Retinal pigment epithelial cell (primary cell): Measurements from ENCODE around the gene CILP2.

Experiments used
- DNase-seq: peaks from one replicate; pipeline ENCODE4 v3.0.0-alpha.2; 2010; ENCODE audit warnings: low read depth
- H3K4me3 ChIP-seq: 2 replicates; pipeline ENCODE4 v1.5.1; 2011; ENCODE audit warnings: mild to moderate bottlenecking, low read length, control low read depth, moderate library complexity
- TF ChIP-seq, protein P1 (sequence below): conservative IDR thresholded peaks from 2 replicates; pipeline ENCODE4 v1.5.1; 2011; ENCODE audit warnings: low read depth, low read length, control low read depth, inconsistent platforms

Gene CILP2

DNA sequence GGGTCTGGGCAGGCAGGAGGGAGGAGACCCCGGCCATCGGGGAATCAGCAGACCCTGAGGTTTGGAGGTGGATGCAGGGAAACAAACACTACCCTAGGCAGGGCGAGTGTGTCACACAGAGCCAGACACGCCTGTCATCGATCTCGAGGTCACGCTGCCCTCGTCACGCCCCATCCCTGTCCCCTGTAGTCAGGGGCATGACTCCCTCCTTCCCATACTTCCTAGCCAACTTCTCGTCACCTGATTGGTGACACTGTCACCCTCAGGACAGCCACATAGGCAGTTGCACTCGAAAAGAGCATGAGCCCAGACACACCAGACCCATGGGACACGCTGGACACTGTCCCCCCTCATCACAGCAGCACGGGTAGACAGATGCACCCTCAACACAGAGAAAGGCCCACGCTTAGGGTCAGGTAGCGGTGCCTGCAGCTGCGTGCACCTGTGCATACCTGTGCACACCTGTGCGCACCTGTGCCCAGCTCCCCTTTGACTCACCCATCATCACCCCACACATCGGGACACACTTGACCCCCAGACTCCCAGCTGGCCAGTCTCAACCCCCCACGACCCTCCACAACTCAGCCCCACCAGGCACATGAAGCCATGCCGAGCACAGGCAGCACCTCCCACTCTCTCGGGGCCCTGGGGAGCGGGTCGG, 11.9 kb downstream of the CILP2 start:
- no peak overlapping the region for H3K4me3 ChIP-seq
- no peak for DNase-seq
- TF ChIP-seq, protein P1, sequence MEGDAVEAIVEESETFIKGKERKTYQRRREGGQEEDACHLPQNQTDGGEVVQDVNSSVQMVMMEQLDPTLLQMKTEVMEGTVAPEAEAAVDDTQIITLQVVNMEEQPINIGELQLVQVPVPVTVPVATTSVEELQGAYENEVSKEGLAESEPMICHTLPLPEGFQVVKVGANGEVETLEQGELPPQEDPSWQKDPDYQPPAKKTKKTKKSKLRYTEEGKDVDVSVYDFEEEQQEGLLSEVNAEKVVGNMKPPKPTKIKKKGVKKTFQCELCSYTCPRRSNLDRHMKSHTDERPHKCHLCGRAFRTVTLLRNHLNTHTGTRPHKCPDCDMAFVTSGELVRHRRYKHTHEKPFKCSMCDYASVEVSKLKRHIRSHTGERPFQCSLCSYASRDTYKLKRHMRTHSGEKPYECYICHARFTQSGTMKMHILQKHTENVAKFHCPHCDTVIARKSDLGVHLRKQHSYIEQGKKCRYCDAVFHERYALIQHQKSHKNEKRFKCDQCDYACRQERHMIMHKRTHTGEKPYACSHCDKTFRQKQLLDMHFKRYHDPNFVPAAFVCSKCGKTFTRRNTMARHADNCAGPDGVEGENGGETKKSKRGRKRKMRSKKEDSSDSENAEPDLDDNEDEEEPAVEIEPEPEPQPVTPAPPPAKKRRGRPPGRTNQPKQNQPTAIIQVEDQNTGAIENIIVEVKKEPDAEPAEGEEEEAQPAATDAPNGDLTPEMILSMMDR: no peak

DNA sequence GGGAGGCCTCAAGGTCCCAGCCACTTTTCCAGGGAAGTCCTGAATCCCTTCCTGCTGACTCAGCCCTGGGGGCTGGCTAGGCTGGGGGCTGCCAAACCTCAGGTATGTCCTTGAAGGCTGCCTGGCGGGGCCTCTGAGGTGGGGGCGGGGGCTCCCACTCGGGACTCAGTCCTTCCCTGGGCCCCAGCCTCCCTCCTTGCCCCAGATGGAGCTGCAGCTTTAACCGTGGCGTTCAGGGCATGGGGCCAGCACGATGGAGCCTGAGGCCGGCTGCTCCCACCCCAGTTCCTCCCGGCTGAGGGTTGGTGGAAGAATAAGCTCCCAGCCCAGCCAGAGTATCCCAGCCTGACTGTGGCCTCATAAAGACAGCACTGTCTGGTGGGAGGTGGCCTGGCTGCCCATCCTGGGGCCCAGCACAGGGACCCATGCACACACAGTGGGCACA, 12.4 kb downstream of the CILP2 start:
- TF ChIP-seq, protein P1: no peak
- no peak for DNase-seq
- H3K4me3 ChIP-seq: no peak overlapping the region

DNA sequence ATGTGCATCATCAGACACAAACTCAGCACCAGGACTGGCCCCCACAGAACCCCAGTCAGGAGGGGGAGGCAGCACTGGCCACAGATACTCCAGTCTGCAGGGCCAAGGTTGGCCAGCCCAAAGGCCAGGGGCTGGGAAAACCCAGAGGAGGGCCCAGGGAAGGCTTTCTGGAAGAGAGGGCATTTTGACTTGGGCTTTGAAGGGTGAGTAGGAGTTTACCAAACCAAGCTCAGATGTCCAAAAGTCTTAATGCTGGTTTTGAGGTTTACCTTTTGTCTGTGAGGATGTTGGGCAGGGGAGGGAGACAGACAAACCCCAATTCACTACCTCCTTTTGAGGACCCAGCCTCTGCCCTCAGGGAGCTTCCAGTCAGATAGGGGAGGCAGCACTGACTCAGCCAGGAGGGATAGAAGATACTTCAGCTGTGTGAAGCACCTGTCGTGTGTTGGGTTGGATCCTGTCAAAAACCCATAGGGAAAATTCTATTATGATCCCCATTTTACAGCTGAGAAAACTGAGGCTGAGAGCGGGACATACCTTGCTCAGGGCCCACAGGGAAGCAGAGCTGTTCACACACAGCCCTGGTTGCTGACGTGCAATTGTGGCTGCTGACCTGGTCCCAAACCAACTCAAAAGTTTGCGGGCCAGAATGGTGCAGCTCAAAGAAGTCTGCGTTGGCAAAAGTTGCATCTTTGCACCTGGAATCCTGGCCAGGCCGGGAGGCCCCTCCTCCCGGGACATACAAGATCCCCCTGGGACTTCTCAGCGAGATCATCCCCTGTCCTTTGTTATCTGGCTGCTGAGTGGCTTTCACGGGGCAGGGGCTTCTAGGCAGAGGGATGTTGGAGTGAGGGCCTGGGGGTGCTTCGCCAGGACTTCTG, 13.1 kb downstream of the CILP2 start:
- TF ChIP-seq, protein P1: no peak
- DNase-seq: no peak
- no peak overlapping the region for H3K4me3 ChIP-seq

DNA sequence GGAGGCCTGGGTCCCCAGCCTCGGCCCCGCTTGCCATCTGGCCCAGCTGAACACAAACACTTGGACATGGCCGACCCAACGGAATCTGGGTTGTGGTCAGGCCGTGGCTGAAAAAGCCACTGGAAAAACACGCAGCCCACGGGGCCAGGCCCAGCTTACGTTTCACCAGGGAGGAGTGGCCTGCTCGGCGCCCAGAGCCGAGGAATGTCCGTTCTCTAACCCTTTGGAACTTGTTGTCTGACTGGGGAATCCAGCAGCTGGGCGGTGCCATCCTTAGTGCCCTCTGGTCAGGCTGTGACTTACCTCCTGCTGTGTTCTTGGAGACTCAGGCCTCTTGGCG, 13.8 kb downstream of the CILP2 start:
- TF ChIP-seq, protein P1: no peak
- H3K4me3 ChIP-seq: no peak overlapping the region
- DNase-seq: no peak

DNA sequence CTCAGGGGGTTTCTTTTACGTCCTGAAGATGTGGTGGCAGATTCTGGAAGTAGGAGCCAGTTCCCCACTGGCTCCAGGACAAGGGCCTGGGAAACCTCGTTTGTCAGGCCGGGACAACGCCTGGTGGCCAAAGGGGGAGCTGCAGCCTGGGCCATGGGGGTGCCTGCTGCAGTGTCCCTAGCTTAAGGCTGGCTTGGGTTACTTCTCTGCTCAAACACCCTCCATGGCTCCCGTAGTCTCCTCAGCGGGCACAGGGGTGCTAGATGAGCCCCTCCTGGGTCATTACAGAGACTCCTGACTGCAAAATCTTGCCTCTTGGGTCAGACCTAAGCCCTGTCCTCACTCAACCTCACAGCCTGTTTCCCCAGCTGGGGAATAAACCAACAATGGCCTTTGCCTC, 14.7 kb downstream of the CILP2 start:
- TF ChIP-seq, protein P1: peak; percentile 74
- no peak for DNase-seq
- H3K4me3 ChIP-seq: no peak overlapping the region

DNA sequence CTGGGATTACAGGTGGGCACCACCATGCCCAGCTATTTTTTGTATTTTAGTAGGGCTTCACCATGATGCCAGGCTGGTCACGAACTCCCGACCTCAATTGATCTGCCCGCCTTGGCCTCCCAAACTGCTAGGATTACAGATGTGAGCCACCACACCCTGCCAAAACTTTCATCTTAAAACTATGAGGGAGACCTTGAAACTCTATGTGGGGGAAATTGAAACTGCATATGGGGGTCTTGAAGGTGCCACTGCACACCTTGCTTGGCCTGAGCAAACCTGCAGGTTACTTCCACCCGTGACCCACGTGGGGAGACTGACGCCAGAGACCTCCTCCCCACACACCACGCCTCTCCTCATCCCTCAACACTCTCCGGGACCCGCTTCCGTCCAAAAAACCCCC, 15.6 kb downstream of the CILP2 start:
- no peak overlapping the region for H3K4me3 ChIP-seq
- TF ChIP-seq, protein P1: no peak
- no peak for DNase-seq
